ENCODE results near the gene SOX18. TPM values are rescaled to one million over a fixed set of nuclear protein-coding genes. Genes with fewer than 3 reads are reported as not detected.

The SOX18 gene
- total RNA-seq, 1 experiment from 2014 or later, result not detected

DNA sequence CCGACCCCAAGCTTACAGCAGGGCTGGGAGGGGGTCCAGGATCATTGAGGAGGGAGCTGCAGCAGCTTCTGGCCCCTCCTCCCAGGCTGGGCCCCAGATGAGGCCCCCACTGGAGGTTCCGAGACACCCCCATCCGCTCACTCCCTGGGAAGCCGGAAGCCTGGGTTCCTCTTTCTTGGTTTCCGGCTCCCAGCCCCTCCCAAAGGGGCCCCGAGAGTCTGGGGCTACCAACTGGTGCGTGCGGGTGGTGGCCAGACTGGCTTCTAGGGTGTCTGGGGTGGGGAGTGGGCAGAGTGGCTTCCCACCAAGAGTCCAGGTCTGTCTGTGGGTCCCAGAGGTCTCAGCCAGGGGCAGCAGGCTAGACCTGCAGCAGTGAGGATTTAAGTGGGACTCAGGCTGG is 27.7 kb upstream of the SOX18 start:
- DNase-seq, result no peak
- TF ChIP-seq, protein P1, sequence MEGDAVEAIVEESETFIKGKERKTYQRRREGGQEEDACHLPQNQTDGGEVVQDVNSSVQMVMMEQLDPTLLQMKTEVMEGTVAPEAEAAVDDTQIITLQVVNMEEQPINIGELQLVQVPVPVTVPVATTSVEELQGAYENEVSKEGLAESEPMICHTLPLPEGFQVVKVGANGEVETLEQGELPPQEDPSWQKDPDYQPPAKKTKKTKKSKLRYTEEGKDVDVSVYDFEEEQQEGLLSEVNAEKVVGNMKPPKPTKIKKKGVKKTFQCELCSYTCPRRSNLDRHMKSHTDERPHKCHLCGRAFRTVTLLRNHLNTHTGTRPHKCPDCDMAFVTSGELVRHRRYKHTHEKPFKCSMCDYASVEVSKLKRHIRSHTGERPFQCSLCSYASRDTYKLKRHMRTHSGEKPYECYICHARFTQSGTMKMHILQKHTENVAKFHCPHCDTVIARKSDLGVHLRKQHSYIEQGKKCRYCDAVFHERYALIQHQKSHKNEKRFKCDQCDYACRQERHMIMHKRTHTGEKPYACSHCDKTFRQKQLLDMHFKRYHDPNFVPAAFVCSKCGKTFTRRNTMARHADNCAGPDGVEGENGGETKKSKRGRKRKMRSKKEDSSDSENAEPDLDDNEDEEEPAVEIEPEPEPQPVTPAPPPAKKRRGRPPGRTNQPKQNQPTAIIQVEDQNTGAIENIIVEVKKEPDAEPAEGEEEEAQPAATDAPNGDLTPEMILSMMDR (IDR thresholded peaks at IDR 0.05; ENCODE audit: unreplicated experiment), result no peak
- no TSS peak for BruUV-seq (replicated peaks)
- Mint-ChIP-seq H3K4me3 (ENCODE audit: low read depth, unreplicated experiment) (no peak overlapping the region), H3K4me1 (ENCODE audit: low read depth, unreplicated experiment) (peaks cover 24% of the 10 kb centered on the region), H3K36me3 (ENCODE audit: insufficient read depth, unreplicated experiment) (peaks cover 39% of the 10 kb centered on the region), H3K9me3 (ENCODE audit: low read depth, unreplicated experiment) (no peaks in the 10 kb centered on the region), H3K27me3 (ENCODE audit: unreplicated experiment) (peaks cover 21% of the 10 kb centered on the region), H3K27ac (ENCODE audit: unreplicated experiment) (no peak overlapping the region)
- CTCF ChIA-PET, result no interaction called here
- intact Hi-C loops (cut with micrococcal nuclease; ENCODE audit: unreplicated experiment), result no loop called here

DNA sequence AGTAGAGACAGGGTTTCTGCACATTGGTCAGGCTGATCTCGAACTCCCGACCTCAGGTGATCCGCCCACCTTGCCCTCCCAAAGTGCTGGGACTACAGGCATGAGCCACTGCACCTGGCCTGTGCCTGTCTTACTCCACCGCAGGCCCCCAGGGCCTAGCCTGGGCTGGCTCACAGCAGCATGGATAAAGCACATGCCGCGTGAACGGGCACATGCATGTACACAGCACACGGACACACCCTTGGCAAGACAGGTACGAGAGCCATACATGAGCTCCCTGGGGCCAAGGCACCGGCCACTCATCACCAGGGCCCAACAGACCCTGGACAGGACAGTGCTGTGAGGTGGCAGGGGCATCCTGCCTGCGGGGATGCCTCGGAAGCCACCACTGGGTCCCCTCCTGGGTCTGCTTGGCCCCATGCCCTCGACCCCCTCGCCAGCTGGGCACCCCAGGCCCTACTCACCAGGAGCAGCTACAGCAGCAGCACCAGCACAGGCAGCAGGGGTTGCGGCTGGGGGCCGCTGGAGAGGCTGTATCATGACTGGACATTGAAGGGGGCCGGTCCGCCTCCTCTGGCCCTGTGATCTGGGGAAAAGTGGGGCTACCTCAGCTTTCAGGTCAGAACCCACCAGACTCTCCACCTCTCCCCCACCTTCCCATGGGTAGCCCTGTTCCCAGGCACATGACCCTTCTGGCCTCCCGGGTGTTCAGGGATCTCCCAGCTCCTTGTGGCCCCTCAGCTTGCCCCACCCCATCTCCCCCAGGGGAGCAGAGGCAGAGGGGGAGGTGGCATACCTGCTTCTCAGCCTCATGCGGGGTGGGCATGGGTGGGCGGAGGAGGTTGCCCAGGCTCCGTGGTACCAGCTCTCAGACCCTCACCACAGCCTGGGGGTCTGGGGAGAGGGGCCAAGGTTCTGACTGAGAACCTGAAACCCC is 26.9 kb upstream of the SOX18 start:
- CTCF ChIA-PET, result interaction anchor here (0.8 kb wide), 1 partner anchor 10 kb away, joined by 3 read pairs; no protein-coding TSS in a partner anchor
- H3K27me3 Mint-ChIP-seq (ENCODE audit: unreplicated experiment), result peaks cover 13% of the 10 kb centered on the region
- H3K4me1 Mint-ChIP-seq (ENCODE audit: low read depth, unreplicated experiment), result peaks cover 16% of the 10 kb centered on the region
- intact Hi-C loops (cut with micrococcal nuclease; ENCODE audit: unreplicated experiment), result no loop called here
- no peak overlapping the region for H3K27ac Mint-ChIP-seq (ENCODE audit: unreplicated experiment)
- no peak overlapping the region for H3K4me3 Mint-ChIP-seq (ENCODE audit: low read depth, unreplicated experiment)
- no TSS peak for BruUV-seq (replicated peaks)
- DNase-seq, result no peak
- H3K9me3 Mint-ChIP-seq (ENCODE audit: low read depth, unreplicated experiment), result no peaks in the 10 kb centered on the region
- TF ChIP-seq, protein P1 (IDR thresholded peaks at IDR 0.05; ENCODE audit: unreplicated experiment), result no peak
- H3K36me3 Mint-ChIP-seq (ENCODE audit: insufficient read depth, unreplicated experiment), result peaks cover 41% of the 10 kb centered on the region

DNA sequence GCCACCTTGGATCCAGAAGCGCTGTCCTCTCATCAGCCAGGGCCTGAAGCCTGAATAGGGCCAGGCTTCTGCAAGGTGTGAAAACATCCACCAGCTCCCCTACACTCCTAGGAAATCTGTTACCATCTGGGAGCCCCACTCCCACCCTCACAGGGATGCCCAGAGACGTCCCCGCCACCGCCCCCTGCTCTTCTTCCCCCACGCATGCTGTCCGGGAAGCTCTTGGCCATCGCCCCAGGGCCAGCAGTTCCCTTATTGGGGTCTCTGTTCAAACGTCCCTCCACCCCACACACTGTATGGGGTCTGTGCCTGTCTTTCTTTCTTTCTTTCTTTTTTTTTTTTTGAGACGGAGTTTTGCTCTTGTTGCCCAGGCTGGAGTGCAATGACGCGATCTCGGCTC is 26.1 kb upstream of the SOX18 start:
- TF ChIP-seq, protein P1 (IDR thresholded peaks at IDR 0.05; ENCODE audit: unreplicated experiment), result no peak
- CTCF ChIA-PET, result interaction anchor here (0.8 kb wide), 1 partner anchor 10 kb away, joined by 3 read pairs; no protein-coding TSS in a partner anchor
- H3K27me3 Mint-ChIP-seq (ENCODE audit: unreplicated experiment), result peaks cover 5% of the 10 kb centered on the region
- BruUV-seq (replicated peaks), result no TSS peak
- no peak overlapping the region for H3K27ac Mint-ChIP-seq (ENCODE audit: unreplicated experiment)
- H3K36me3 Mint-ChIP-seq (ENCODE audit: insufficient read depth, unreplicated experiment), result peaks cover 33% of the 10 kb centered on the region
- no peaks in the 10 kb centered on the region for H3K9me3 Mint-ChIP-seq (ENCODE audit: low read depth, unreplicated experiment)
- DNase-seq, result no peak
- no peak overlapping the region for H3K4me3 Mint-ChIP-seq (ENCODE audit: low read depth, unreplicated experiment)
- H3K4me1 Mint-ChIP-seq (ENCODE audit: low read depth, unreplicated experiment), result peaks cover 16% of the 10 kb centered on the region
- intact Hi-C loops (cut with micrococcal nuclease; ENCODE audit: unreplicated experiment), result no loop called here

DNA sequence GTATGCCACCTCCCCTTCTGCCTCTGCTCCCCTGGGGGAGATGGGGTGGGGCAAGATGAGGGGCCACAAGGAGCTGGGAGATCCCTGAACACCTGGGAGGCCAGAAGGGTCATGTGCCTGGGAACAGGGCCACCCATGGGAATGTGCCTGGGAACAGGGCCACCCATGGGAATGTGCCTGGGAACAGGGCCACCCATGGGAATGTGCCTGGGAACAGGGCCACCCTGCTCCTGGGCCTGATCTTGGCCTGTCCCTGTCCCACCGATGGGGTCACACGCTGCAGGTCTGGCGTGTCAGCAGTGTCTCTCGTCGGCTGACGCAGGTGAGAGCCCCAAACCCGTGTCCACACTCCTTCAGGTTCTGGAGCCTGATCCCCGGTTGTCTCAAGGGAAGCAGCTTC is 25.5 kb upstream of the SOX18 start:
- H3K4me3 Mint-ChIP-seq (ENCODE audit: low read depth, unreplicated experiment), result no peak overlapping the region
- no peak for DNase-seq
- CTCF ChIA-PET, result interaction anchor here (0.6 to 0.8 kb wide), 3 partner anchors 20 to 1719 kb away, joined by 3 to 4 read pairs (median 3); no protein-coding TSS in a partner anchor
- H3K9me3 Mint-ChIP-seq (ENCODE audit: low read depth, unreplicated experiment), result no peaks in the 10 kb centered on the region
- peaks cover 27% of the 10 kb centered on the region for H3K36me3 Mint-ChIP-seq (ENCODE audit: insufficient read depth, unreplicated experiment)
- peaks cover 16% of the 10 kb centered on the region for H3K4me1 Mint-ChIP-seq (ENCODE audit: low read depth, unreplicated experiment)
- no peaks in the 10 kb centered on the region for H3K27me3 Mint-ChIP-seq (ENCODE audit: unreplicated experiment)
- BruUV-seq (replicated peaks), result no TSS peak
- TF ChIP-seq, protein P1 (IDR thresholded peaks at IDR 0.05; ENCODE audit: unreplicated experiment), result no peak
- intact Hi-C loops (cut with micrococcal nuclease; ENCODE audit: unreplicated experiment), result no loop called here
- no peak overlapping the region for H3K27ac Mint-ChIP-seq (ENCODE audit: unreplicated experiment)

Measured in Calu3 (cell line).